MM.1S (cell line): ENCODE data around the gene ABL2.
"Not testable (repeated sequence)": the region's sequence is repeated elsewhere in the genome, so short reads cannot be mapped to it uniquely, and the experiment has no call there.

Source experiments
- CTCF ChIP-seq: fragments of 300-600 bp; sonication (generic); IDR thresholded peaks from 2 replicates; pipeline ENCODE4 v1.5.1; 2016; ENCODE audit warnings: antibody characterized with exemption, low read length, mixed read lengths
- EZH2 ChIP-seq: fragments of 300-600 bp; sonication (generic); optimal IDR thresholded peaks from 2 replicates; pipeline ENCODE3; 2017; ENCODE audit warnings: low read depth, mild to moderate bottlenecking, antibody characterized with exemption, low read length, mixed read lengths

- not testable (repeated sequence) for TF ChIP-seq CTCF, EZH2
These were observed 16.2 kb downstream of the ABL2 start for GRCh38 chr1:179213317-179213716.
